ENCODE measurements around the gene ITGA1.
"Not testable (repeated sequence)": the region's sequence is repeated elsewhere in the genome, so short reads cannot be mapped to it uniquely, and the experiment has no call there.

The ITGA1 gene

DNA sequence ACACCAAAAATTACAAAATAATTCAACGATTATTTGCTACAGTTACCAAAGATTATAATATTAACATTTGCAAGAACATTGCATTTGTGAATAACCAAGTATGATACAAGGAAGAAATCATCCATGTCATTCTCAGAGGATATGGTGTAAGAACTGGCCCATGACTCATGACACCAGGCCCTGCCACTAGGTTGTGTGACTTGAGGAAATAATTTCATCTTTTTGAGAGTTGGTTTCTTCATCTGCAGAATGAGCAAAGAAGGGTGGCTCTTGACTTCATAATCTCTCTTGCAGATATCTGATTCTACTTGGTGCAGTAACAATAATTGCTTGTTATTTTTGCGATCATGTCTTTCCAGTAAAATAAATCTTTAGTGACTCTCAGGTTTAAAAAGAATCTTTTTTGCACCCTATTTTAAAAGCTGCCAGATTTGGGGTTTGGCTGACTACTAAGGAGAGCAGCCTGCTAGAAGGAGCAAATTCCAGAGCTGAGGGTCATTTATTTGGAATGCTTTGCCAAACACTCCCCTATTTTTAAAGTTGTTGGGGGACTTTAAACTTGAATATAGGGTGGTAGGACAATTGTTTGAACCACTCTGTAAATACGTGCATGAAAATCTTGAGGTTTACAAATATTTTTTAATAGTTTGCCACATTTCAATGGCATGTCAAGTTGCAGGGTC lies 23.5 kb downstream of the ITGA1 start:
- Histone ChIP-seq H3K4me3 (replicated peaks; ENCODE audit: low read depth, low read length) (no peak overlapping the region), H3K36me3 (ENCODE audit: control insufficient read depth, insufficient read depth, low read length) (no peaks in the 10 kb centered on the region), H3K27me3 (replicated peaks; ENCODE audit: control insufficient read depth, insufficient read depth, low read length) (no peaks in the 10 kb centered on the region)
- no peak for DNase-seq (ENCODE audit: extremely low read depth, insufficient read length)
- TF ChIP-seq, protein P1, sequence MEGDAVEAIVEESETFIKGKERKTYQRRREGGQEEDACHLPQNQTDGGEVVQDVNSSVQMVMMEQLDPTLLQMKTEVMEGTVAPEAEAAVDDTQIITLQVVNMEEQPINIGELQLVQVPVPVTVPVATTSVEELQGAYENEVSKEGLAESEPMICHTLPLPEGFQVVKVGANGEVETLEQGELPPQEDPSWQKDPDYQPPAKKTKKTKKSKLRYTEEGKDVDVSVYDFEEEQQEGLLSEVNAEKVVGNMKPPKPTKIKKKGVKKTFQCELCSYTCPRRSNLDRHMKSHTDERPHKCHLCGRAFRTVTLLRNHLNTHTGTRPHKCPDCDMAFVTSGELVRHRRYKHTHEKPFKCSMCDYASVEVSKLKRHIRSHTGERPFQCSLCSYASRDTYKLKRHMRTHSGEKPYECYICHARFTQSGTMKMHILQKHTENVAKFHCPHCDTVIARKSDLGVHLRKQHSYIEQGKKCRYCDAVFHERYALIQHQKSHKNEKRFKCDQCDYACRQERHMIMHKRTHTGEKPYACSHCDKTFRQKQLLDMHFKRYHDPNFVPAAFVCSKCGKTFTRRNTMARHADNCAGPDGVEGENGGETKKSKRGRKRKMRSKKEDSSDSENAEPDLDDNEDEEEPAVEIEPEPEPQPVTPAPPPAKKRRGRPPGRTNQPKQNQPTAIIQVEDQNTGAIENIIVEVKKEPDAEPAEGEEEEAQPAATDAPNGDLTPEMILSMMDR (IDR thresholded peaks at IDR 0.05; ENCODE audit: insufficient read depth, low read length, poor library complexity, severe bottlenecking) = no peak

DNA sequence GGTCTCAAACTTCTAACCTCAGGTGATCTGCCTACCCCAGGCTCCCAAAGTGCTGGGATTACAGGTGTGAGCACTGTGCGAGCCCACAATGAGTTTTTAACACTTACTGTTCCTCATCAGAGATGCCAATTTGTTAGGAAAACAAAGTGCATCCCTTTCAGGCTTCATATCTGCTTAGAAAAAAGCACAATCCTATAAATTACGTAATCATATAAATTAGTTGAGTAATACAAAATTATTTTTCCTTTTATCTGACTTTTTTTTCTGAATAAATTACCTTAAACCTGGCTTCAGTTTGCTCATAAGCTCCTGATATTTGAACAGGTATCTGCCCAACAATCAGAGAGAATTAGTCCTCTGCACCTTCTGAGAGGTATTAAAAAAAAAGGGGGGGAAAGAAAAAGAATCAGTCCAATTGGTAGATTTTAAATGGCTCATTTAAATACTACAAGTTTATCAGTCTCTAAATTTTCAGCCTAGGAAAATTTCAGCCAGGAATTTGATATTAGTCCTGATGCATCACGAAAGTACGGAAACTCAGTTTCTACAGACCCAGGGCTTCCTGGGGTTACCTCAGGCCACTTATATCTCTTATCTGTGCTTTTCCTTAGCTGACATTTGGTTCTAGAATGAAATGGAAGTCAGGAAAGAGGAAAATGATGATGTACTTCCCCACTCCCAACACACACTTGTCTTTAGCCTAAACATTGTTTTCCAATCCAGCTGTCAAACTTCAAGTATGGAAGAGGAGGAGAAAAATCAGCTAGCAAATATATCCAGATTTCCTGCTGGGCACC lies 26.8 kb downstream of the ITGA1 start:
- TF ChIP-seq, protein P1 (IDR thresholded peaks at IDR 0.05; ENCODE audit: insufficient read depth, low read length, poor library complexity, severe bottlenecking) = no peak
- Histone ChIP-seq H3K4me3 (replicated peaks; ENCODE audit: low read depth, low read length) (no peak overlapping the region), H3K36me3 (ENCODE audit: control insufficient read depth, insufficient read depth, low read length) (no peaks in the 10 kb centered on the region), H3K27me3 (replicated peaks; ENCODE audit: control insufficient read depth, insufficient read depth, low read length) (no peaks in the 10 kb centered on the region)
- no peak for DNase-seq (ENCODE audit: extremely low read depth, insufficient read length)

DNA sequence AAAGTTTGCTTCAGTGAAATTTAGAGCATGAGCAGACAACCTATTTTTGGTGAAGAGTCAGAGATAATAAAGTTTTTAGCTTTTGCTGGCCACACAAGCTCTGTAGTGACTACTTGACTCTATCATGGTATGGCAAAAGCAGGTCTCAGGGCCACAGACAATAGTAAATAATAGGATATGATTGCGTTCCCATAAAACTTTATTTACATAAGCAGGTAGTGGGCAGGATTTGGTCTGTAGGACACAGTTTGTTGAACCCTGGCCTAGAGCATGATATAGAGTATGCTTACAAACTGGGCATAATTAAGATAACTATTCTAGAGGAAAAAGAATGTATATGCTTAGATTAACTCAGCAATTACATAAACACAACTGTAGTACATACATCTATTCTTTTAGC lies 30.1 kb downstream of the ITGA1 start:
- no peaks in the 10 kb centered on the region for H3K27me3 ChIP-seq (replicated peaks; ENCODE audit: control insufficient read depth, insufficient read depth, low read length)
- no peak for DNase-seq (ENCODE audit: extremely low read depth, insufficient read length)
- H3K36me3 ChIP-seq (ENCODE audit: control insufficient read depth, insufficient read depth, low read length) = no peaks in the 10 kb centered on the region
- H3K4me3 ChIP-seq (replicated peaks; ENCODE audit: low read depth, low read length) = no peak overlapping the region
- TF ChIP-seq, protein P1 (IDR thresholded peaks at IDR 0.05; ENCODE audit: insufficient read depth, low read length, poor library complexity, severe bottlenecking) = no peak

DNA sequence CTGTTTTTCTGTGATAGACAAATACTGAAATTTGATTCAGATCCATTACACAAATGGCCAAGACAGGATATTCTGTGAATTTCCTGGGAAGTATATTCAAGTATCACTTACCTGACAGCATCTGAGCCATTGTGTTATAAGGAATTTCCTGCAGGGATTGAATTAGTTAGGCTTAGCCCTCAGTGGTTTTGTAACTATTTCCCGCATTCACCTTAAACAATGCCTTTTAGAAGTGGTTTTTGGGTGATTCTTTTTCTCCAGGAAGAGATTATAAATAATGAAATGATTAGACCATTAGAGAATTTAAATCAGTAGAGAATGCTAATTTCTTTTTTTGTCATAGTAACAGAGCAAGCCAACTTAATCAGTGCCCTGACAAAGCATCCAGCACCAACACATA lies 30.6 kb downstream of the ITGA1 start:
- Histone ChIP-seq H3K27me3 (replicated peaks; ENCODE audit: control insufficient read depth, insufficient read depth, low read length) (no peaks in the 10 kb centered on the region), H3K36me3 (ENCODE audit: control insufficient read depth, insufficient read depth, low read length) (no peaks in the 10 kb centered on the region), H3K4me3 (replicated peaks; ENCODE audit: low read depth, low read length) (no peak overlapping the region)
- TF ChIP-seq, protein P1 (IDR thresholded peaks at IDR 0.05; ENCODE audit: insufficient read depth, low read length, poor library complexity, severe bottlenecking) = no peak
- DNase-seq (ENCODE audit: extremely low read depth, insufficient read length) = no peak

DNA sequence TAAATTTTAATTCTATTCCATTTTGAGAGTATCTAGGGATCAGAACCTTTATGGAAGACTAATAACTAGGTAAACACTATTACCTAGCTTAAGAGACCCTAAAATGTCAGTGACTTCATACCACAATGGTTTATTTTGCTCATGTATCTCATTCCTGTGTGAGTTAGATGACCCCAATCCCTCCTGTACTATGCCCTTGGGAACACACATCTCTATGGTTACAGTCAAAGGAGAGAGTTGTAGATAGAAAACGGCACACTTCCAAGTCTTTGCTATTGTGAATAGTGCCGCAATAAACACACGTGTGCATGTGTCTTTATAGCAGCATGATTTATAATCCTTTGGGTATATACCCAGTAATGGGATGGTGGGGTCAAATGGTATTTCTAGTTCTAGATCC lies 31.1 kb downstream of the ITGA1 start:
- DNase-seq (ENCODE audit: extremely low read depth, insufficient read length); H3K4me3 ChIP-seq (replicated peaks; ENCODE audit: low read depth, low read length); H3K27me3 ChIP-seq (replicated peaks; ENCODE audit: control insufficient read depth, insufficient read depth, low read length); H3K36me3 ChIP-seq (ENCODE audit: control insufficient read depth, insufficient read depth, low read length): not testable (repeated sequence)

DNA sequence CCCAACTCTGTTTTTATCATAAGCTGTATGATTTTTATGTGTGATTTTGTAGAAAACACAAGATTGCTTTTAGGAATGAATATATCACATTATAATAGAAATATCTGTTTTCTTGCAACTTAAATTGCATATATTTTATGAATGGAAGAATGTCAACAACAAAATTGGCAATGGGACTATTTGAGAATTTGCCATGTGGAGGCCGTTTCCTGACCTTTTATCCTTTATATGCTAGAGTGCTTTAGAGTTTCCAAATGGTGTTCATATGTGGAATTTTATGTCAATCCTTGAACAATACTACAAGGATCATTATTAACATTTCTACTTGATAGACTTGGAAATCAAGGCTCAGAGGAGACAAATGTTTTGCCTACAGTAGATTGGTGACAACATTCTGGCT lies 34.2 kb downstream of the ITGA1 start:
- Histone ChIP-seq H3K27me3 (replicated peaks; ENCODE audit: control insufficient read depth, insufficient read depth, low read length) (no peaks in the 10 kb centered on the region), H3K4me3 (replicated peaks; ENCODE audit: low read depth, low read length) (no peak overlapping the region), H3K36me3 (ENCODE audit: control insufficient read depth, insufficient read depth, low read length) (no peaks in the 10 kb centered on the region)
- TF ChIP-seq, protein P1 (IDR thresholded peaks at IDR 0.05; ENCODE audit: insufficient read depth, low read length, poor library complexity, severe bottlenecking) = no peak
- no peak for DNase-seq (ENCODE audit: extremely low read depth, insufficient read length)
